Gastrocnemius medialis (tissue), 4 donors: Measurements from ENCODE around the gene C2CD4A. TPM values are rescaled to one million over a fixed set of nuclear protein-coding genes. Genes with fewer than 3 reads are reported as not detected.

Experiments
- ATAC-seq, 2 donors: fragments of 150-250 bp; one replicate each; pipeline ENCODE4 v1.9.1; 2016
- DNase-seq, 2 donors: peaks; one replicate each; pipeline ENCODE4 v3.0.0-alpha.2; 2019
- H3K27ac ChIP-seq, 4 donors: fragments of 200-600 bp; sonication (generic); 1 replicate in 1 of 4; 2 replicates in 3 of 4; pipeline ENCODE4 v1.5.1; 2016 to 2018; ENCODE audit warnings: mild to moderate bottlenecking in 2 of 4, moderate library complexity in 1 of 4
- H3K27me3 ChIP-seq, 3 donors: fragments of 200-600 bp; sonication (generic) in 2 of 3; 1 replicate in 1 of 3; 2 replicates in 2 of 3; pipeline versions ENCODE4 v1.5.1 to v1.6.0; 2016 to 2019; ENCODE audit warnings: mild to moderate bottlenecking in 1 of 3, moderate library complexity in 1 of 3
- H3K36me3 ChIP-seq, 2 donors: fragments of 200-600 bp; sonication (generic) in 1 of 2; one replicate each; pipeline ENCODE4 v1.5.1; 2017 to 2018
- H3K4me1 ChIP-seq, 2 donors: fragments of 200-600 bp; sonication (generic) in 1 of 2; one replicate each; pipeline ENCODE4 v1.5.1; 2016 to 2017; ENCODE audit warnings: mild to moderate bottlenecking in 2 of 2
- H3K4me3 ChIP-seq, 4 donors: fragments of 200-600 bp; sonication (generic) in 3 of 4; 1 replicate in 1 of 4; 2 replicates in 3 of 4; pipeline ENCODE4 v1.5.1; 2016 to 2019; ENCODE audit warnings: mild to moderate bottlenecking in 2 of 4
- H3K9me3 ChIP-seq, 3 donors: fragments of 200-600 bp; sonication (generic) in 2 of 3; 1 replicate in 1 of 3; 2 replicates in 2 of 3; pipeline ENCODE4 v1.5.1; 2016 to 2019
- CTCF ChIP-seq, 5 experiments: fragments of 450-650 bp in 3 of 5; fragments of 200-600 bp in 2 of 5; sonication (generic) in 2 of 5; IDR thresholded peaks in 4 of 5; conservative IDR thresholded peaks in 1 of 5; 1 replicate in 4 of 5; 2 replicates in 1 of 5; pipeline ENCODE4 v1.5.1; 2016 to 2019; ENCODE audit warnings: antibody characterized with exemption in 5 of 5, mild to moderate bottlenecking in 3 of 5, moderate library complexity in 3 of 5
- POLR2A ChIP-seq, 2 donors: fragments of 450-650 bp; IDR thresholded peaks; one replicate each; pipeline ENCODE4 v1.6.1; 2017; ENCODE audit warnings: antibody characterized with exemption in 2 of 2, mild to moderate bottlenecking in 2 of 2, moderate library complexity in 2 of 2
- in situ Hi-C, 4 donors: fragments of 200-750 bp; cut with MboI; loops; one replicate each; pipeline versions ENCODE4 v1.15.0 to v1.8.0; 2017; ENCODE audit warnings: low sequenced_read_pairs in 4 of 4
- intact Hi-C: fragments of 100-400 bp; cut with DNase I; formaldehyde crosslinking; loops from one replicate; pipeline ENCODE4 v1.15.1; 2023; ENCODE audit warnings: low total_unique reads
- total RNA-seq, 4 donors: library from RNA; depleted of rRNA; stranded (reverse); fragments of >200 nt; gene quantifications; one replicate each; pipeline versions ENCODE4 v1.1.0 to v1.2.3, GENCODE V29; 2016

Gene C2CD4A
- total RNA-seq, 4 donors from 2014 or later, result 0.23 to 0.66 (median 0.47) TPM; not detected in 1

GRCh38 chr15:62063825-62064635 lies 2.7 kb upstream of the C2CD4A start:
- ATAC-seq (no peak), DNase-seq (no peak)
- intact Hi-C loops (loop anchor here (5.0 to 10.0 kb wide), 2 partner anchors 51 to 408 kb away; no protein-coding TSS in a partner anchor), in situ Hi-C loops (loop anchor here in 1 of 4 donors (25.0 kb wide), 1 partner anchor 102 kb away; no protein-coding TSS in a partner anchor)
- no peak overlapping the region for H3K27ac ChIP-seq
- no peaks in the 10 kb centered on the region for H3K36me3 ChIP-seq
- H3K4me3 ChIP-seq, result no peak overlapping the region
- no peaks in the 10 kb centered on the region for H3K9me3 ChIP-seq
- peaks cover 18 to 20% of the 10 kb centered on the region in 2 donors for H3K4me1 ChIP-seq
- TF ChIP-seq CTCF (IDR thresholded peaks at IDR 0.05 in 4 of 5, conservative IDR thresholded peaks at IDR 0.05 in 1 of 5) (no peak), POLR2A (IDR thresholded peaks at IDR 0.05) (no peak)
- H3K27me3 ChIP-seq, result no peaks in the 10 kb centered on the region

- Histone ChIP-seq H3K9me3 (no peaks in the 10 kb centered on the region), H3K36me3 (no peaks in the 10 kb centered on the region), H3K4me1 (peaks cover 9 to 12% of the 10 kb centered on the region in 2 donors), H3K27me3 (no peaks in the 10 kb centered on the region), H3K4me3 (peak overlapping the region; percentile 50 to 70 (median 62)), H3K27ac (peak overlapping the region in 3 of 4 donors; percentile 14 to 32 (median 24))
- no peak for TF ChIP-seq POLR2A (IDR thresholded peaks at IDR 0.05)
- TF ChIP-seq CTCF (IDR thresholded peaks at IDR 0.05 in 4 of 5, conservative IDR thresholded peaks at IDR 0.05 in 1 of 5), result peak in 1 of 5 experiments; percentile 13
- no peak for DNase-seq
- ATAC-seq, result peak; percentile 32 to 49
- in situ Hi-C loops (loop anchor here in 1 of 4 donors (25.0 kb wide), 1 partner anchor 105 kb away; no protein-coding TSS in a partner anchor), intact Hi-C loops (loop anchor here (5.0 to 10.0 kb wide), 2 partner anchors 47 to 240 kb away; no protein-coding TSS in a partner anchor)
Measured at GRCh38 chr15:62067448-62068044, 769 bp downstream of the C2CD4A start.

- in situ Hi-C loops, result loop anchor here in 1 of 4 donors (25.0 kb wide), 1 partner anchor 106 kb away; no protein-coding TSS in a partner anchor
- peak; percentile 30 to 41 for ATAC-seq
Measured at GRCh38 chr15:62068071-62068809, 1.5 kb downstream of the C2CD4A start.

More at GRCh38 chr15:62068071-62068809, 1.5 kb downstream of the C2CD4A start:
- H3K36me3 ChIP-seq, result no peaks in the 10 kb centered on the region
- H3K9me3 ChIP-seq, result no peaks in the 10 kb centered on the region
- TF ChIP-seq POLR2A (IDR thresholded peaks at IDR 0.05) (no peak), CTCF (IDR thresholded peaks at IDR 0.05 in 4 of 5, conservative IDR thresholded peaks at IDR 0.05 in 1 of 5) (peak in 2 of 5 experiments; percentile 16 to 17)
- peaks cover 9 to 12% of the 10 kb centered on the region in 2 donors for H3K4me1 ChIP-seq
- no peak for DNase-seq
- H3K27me3 ChIP-seq, result no peaks in the 10 kb centered on the region
- intact Hi-C loops, result loop anchor here (5.0 to 10.0 kb wide), 2 partner anchors 47 to 239 kb away; no protein-coding TSS in a partner anchor
- peak overlapping the region in 2 of 4 donors; percentile 39 to 40 for H3K27ac ChIP-seq
- H3K4me3 ChIP-seq, result peak overlapping the region; percentile 48 to 67 (median 58)
